ENCODE results near the gene ARHGDIG. TPM values are rescaled to one million over a fixed set of nuclear protein-coding genes. Genes with fewer than 3 reads are reported as not detected.

Gene ARHGDIG
- total and polyA plus RNA-seq, 8 donors, result 3.1 to 50.4 (median 9.6) TPM; not detected in 1

- intact Hi-C loops (cut with DNase I; ENCODE audit: low total_unique reads), result no loop called here
- peaks cover 0 to 8% (median 3%) of the 10 kb centered on the region in 4 donors for H3K4me1 ChIP-seq
- no peaks in the 10 kb centered on the region for H3K9me3 ChIP-seq
- WGBS, 5 donors, result 85 to 92% (median 92%) methylated on average over 9 to 19 of the region's 19 CpGs
- no peak for DNase-seq
- TF ChIP-seq EP300 (IDR thresholded peaks at IDR 0.05) (no peak), CTCF (IDR thresholded peaks at IDR 0.05) (no peak), POLR2A (IDR thresholded peaks at IDR 0.05) (no peak), POLR2AphosphoS5 (IDR thresholded peaks at IDR 0.05) (no peak)
- no peak overlapping the region for H3K4me3 ChIP-seq
- H3K36me3 ChIP-seq, result peaks cover 24 to 56% (median 47%) of the 10 kb centered on the region in 4 donors
- no peak overlapping the region for H3K27ac ChIP-seq
- H3K27me3 ChIP-seq, result no peaks in the 10 kb centered on the region
Measured at GRCh38 chr16:316741-317464, 36.5 kb downstream of the ARHGDIG start.

- 92 to 100% (median 94%) methylated on average over 5 of the region's 5 CpGs for WGBS, 5 donors
- Histone ChIP-seq H3K27me3 (no peaks in the 10 kb centered on the region), H3K36me3 (peaks cover 22 to 49% (median 42%) of the 10 kb centered on the region in 4 donors), H3K4me1 (peaks cover 0 to 8% (median 3%) of the 10 kb centered on the region in 4 donors), H3K4me3 (no peak overlapping the region), H3K27ac (no peak overlapping the region), H3K9me3 (no peaks in the 10 kb centered on the region)
- no peak for TF ChIP-seq CTCF (IDR thresholded peaks at IDR 0.05)
- no peak for TF ChIP-seq POLR2AphosphoS5 (IDR thresholded peaks at IDR 0.05)
- no peak for TF ChIP-seq EP300 (IDR thresholded peaks at IDR 0.05)
- TF ChIP-seq POLR2A (IDR thresholded peaks at IDR 0.05), result no peak
- intact Hi-C loops (cut with DNase I; ENCODE audit: low total_unique reads), result no loop called here
- no peak for DNase-seq
Measured at GRCh38 chr16:317583-317982, 37.2 kb downstream of the ARHGDIG start.

DNA sequence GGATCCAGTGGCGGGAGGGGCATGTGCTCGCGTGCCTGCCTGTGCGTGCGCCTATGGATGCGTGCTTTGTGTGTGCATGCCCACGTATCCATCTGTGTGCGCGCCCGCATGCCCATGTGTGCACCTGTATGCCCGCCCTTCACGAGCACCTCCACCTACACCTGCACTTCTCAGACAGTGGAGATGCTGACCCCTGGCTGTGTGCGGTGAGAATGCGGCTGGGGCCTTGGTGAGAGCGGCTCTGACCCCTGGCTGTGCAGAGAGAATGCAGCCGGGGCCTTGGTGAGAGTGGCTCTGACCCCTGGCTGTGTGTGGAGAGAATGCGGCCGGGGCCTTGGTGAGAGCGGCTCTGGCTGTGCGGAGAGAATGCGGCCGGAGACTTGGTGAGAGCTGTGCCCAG, 38.2 kb downstream of the ARHGDIG start:
- DNase-seq, result no peak
- intact Hi-C loops (cut with DNase I; ENCODE audit: low total_unique reads), result no loop called here
- 86 to 95% (median 91%) methylated on average over 18 to 22 of the region's 22 CpGs for WGBS, 5 donors
- TF ChIP-seq POLR2A (IDR thresholded peaks at IDR 0.05), result no peak
- no peak for TF ChIP-seq CTCF (IDR thresholded peaks at IDR 0.05)
- no peak for TF ChIP-seq EP300 (IDR thresholded peaks at IDR 0.05)
- TF ChIP-seq POLR2AphosphoS5 (IDR thresholded peaks at IDR 0.05), result no peak
- H3K9me3 ChIP-seq, result no peaks in the 10 kb centered on the region
- no peak overlapping the region for H3K4me3 ChIP-seq
- no peak overlapping the region for H3K27ac ChIP-seq
- no peaks in the 10 kb centered on the region for H3K27me3 ChIP-seq
- H3K36me3 ChIP-seq, result peaks cover 15 to 39% (median 32%) of the 10 kb centered on the region in 4 donors
- H3K4me1 ChIP-seq, result peaks cover 0 to 8% (median 3%) of the 10 kb centered on the region in 4 donors

DNA sequence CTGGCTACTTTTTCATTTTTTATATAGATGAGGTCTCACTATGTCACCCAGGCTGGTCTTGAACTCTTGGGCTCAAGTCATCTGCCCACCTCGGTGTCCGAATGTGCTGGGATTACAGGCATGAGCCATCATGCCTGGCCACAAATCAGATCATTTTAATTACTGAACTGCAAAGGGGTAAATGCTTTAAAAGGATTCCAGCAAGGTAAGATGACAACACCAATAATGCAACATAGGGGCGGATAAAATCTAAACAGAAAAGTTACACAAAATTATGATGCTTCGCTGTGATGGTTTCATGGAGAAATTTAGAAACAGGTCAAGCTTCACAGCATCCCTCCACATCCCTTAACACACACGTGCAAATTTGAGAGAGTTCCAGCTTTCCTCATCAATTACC, 39.8 kb downstream of the ARHGDIG start:
- Histone ChIP-seq H3K36me3 (peaks cover 6 to 28% (median 20%) of the 10 kb centered on the region in 4 donors), H3K4me1 (peaks cover 12 to 23% (median 18%) of the 10 kb centered on the region in 4 donors), H3K9me3 (no peaks in the 10 kb centered on the region), H3K27me3 (no peaks in the 10 kb centered on the region), H3K27ac (no peak overlapping the region), H3K4me3 (no peak overlapping the region)
- TF ChIP-seq EP300 (IDR thresholded peaks at IDR 0.05) (no peak), POLR2A (IDR thresholded peaks at IDR 0.05) (no peak), CTCF (IDR thresholded peaks at IDR 0.05) (no peak), POLR2AphosphoS5 (IDR thresholded peaks at IDR 0.05) (no peak)
- intact Hi-C loops (cut with DNase I; ENCODE audit: low total_unique reads), result no loop called here
- 91 to 95% (median 93%) methylated on average over 5 of the region's 5 CpGs for WGBS, 5 donors
- DNase-seq, result no peak
